GM23248 (cell line): Measurements from ENCODE around the gene IQCB1. TPM values are rescaled to one million over a fixed set of nuclear protein-coding genes. Genes with fewer than 3 reads are reported as not detected.
A peak's percentile ranks its signal among the peaks of the same experiment; 100 is the strongest.

Experiments used
- DNase-seq: peaks from one replicate; pipeline ENCODE4 v3.0.0-alpha.2; 2015
- H2AFZ ChIP-seq: fragments of 200-600 bp; sonication (generic); 2 replicates; pipeline ENCODE4 v1.6.1; 2016; ENCODE audit warnings: antibody characterized with exemption
- H3F3A ChIP-seq: fragments of 200-600 bp; sonication (generic); 2 replicates; pipeline ENCODE4 v1.6.1; 2016; ENCODE audit warnings: mild to moderate bottlenecking, antibody characterized with exemption, mixed run types; ENCODE audit not compliant: insufficient read depth
- H3K27ac ChIP-seq: fragments of 200-600 bp; sonication (generic); 2 replicates; pipeline ENCODE4 v1.5.1; 2016; ENCODE audit warnings: mild to moderate bottlenecking
- H3K27me3 ChIP-seq: fragments of 200-600 bp; sonication (generic); replicated peaks from 2 replicates; pipeline ENCODE4 v1.6.1; 2016; ENCODE audit warnings: mild to moderate bottlenecking; ENCODE audit not compliant: insufficient read depth
- H3K36me3 ChIP-seq: fragments of 200-600 bp; sonication (generic); 2 replicates; pipeline ENCODE4 v1.6.1; 2016; ENCODE audit warnings: low read depth, mild to moderate bottlenecking
- H3K4me1 ChIP-seq: fragments of 200-600 bp; sonication (generic); 2 replicates; pipeline ENCODE4 v1.6.1; 2016; ENCODE audit warnings: mild to moderate bottlenecking; ENCODE audit not compliant: insufficient read depth
- H3K4me2 ChIP-seq: fragments of 200-600 bp; sonication (generic); one replicate; pipeline ENCODE4 v1.6.1; 2016; ENCODE audit warnings: mild to moderate bottlenecking; ENCODE audit not compliant: unreplicated experiment
- H3K4me3 ChIP-seq: fragments of 200-600 bp; sonication (generic); 2 replicates; pipeline ENCODE4 v1.5.1; 2016; ENCODE audit warnings: mild to moderate bottlenecking
- H3K79me2 ChIP-seq: fragments of 200-600 bp; sonication (generic); 2 replicates; pipeline ENCODE4 v1.6.1; 2016; ENCODE audit warnings: mild to moderate bottlenecking; ENCODE audit not compliant: insufficient read depth
- H3K9ac ChIP-seq: fragments of 200-600 bp; sonication (generic); 2 replicates; pipeline ENCODE4 v1.6.1; 2016; ENCODE audit warnings: mild to moderate bottlenecking
- H3K9me2 ChIP-seq: fragments of 200-600 bp; sonication (generic); 2 replicates; pipeline ENCODE4 v1.6.1; 2016; ENCODE audit warnings: mixed run types, mild to moderate bottlenecking, moderate library complexity; ENCODE audit not compliant: insufficient read depth
- H3K9me3 ChIP-seq: fragments of 200-600 bp; sonication (generic); one replicate; pipeline ENCODE4 v1.6.1; 2017; ENCODE audit warnings: low read depth
- H4K20me1 ChIP-seq: fragments of 200-600 bp; sonication (generic); 2 replicates; pipeline ENCODE4 v1.6.0; 2016; ENCODE audit not compliant: insufficient read depth
- EZH2 ChIP-seq: fragments of 200-600 bp; sonication (generic); IDR thresholded peaks from 2 replicates; pipeline ENCODE4 v1.6.1; 2018; ENCODE audit warnings: antibody characterized with exemption, mild to moderate bottlenecking; ENCODE audit not compliant: insufficient read depth, poor library complexity, severe bottlenecking
- EZH2phosphoT487 ChIP-seq: fragments of 200-600 bp; sonication (generic); IDR thresholded peaks from 2 replicates; pipeline ENCODE4 v1.6.1; 2018; ENCODE audit warnings: antibody characterized with exemption, moderate library complexity, mild to moderate bottlenecking, low read depth; ENCODE audit not compliant: insufficient read depth
- WGBS, 2 experiments: methylation state at CpG; one replicate each; pipeline ENCODE4 v1.1.6; 2015 to 2017; ENCODE audit warnings: low lambda C conversion rate in 2 of 2, low coverage in 1 of 2; ENCODE audit errors: missing lambda C conversion rate in 2 of 2; 5-methylcytosine and 5-hydroxymethylcytosine counted together
- in situ Hi-C: fragments of 300-500 bp; cut with MboI; formaldehyde crosslinking; loops from 2 replicates; pipeline ENCODE4 v1.15.0; 2020
- polyA plus RNA-seq: library from polyadenylated mRNA; unstranded; fragments of >200 nt; fragmentation: Nextera tagmentation; extraction: Ambion mirVana; gene quantifications from 2 replicates; pipeline ENCODE4 v1.2.1, GENCODE V29; 2016
- total RNA-seq: library from RNA; depleted of rRNA; stranded (reverse); fragments of >200 nt; shearing (Covaris generic); gene quantifications from 2 replicates; pipeline ENCODE4 v1.2.3, GENCODE V29; 2014; rRNA removed

IQCB1 gene
- total RNA-seq: 9.5 and 13.9 TPM in 2 replicates
- 10.2 and 11.3 TPM in 2 replicates for polyA plus RNA-seq

GRCh38 chr3:121834671-121835464 lies at the start of gene IQCB1, which contains the start of gene EAF2:
IQCB1 (minus strand) TSS chr3:121835060; CDS start chr3:121828960, 6,100 bp downstream.
EAF2 (plus strand) TSS chr3:121835209; CDS start chr3:121835286, 77 bp downstream.
- no peaks in the 10 kb centered on the region for H3K27me3 ChIP-seq
- H3F3A ChIP-seq: no peaks in the 10 kb centered on the region
- no peaks in the 10 kb centered on the region for H3K9me2 ChIP-seq
- H3K79me2 ChIP-seq: peaks cover 25% of the 10 kb centered on the region
- in situ Hi-C loops: no loop called here
- H3K9me3 ChIP-seq: no peaks in the 10 kb centered on the region
- peak within 1 kb of the TSS; percentile 86 for H3K4me3 ChIP-seq
- H3K4me2 ChIP-seq: peak within 1 kb of the TSS; percentile 95
- no peaks in the 10 kb centered on the region for H4K20me1 ChIP-seq
- 1% methylated on average over 52 to 54 of the region's 54 CpGs for WGBS, 2 experiments
- DNase-seq: peak; percentile 99
- peak within 1 kb of the TSS; percentile 57 for H3K27ac ChIP-seq
- H3K36me3 ChIP-seq: no peaks in the 10 kb centered on the region
- peak within 1 kb of the TSS; percentile 87 for H3K9ac ChIP-seq
- peaks cover 4% of the 10 kb centered on the region for H3K4me1 ChIP-seq
- peak within 1 kb of the TSS; percentile 96 for H2AFZ ChIP-seq
- TF ChIP-seq EZH2: no peak
- no peak for TF ChIP-seq EZH2phosphoT487

- H3K9me2 ChIP-seq: no peaks in the 10 kb centered on the region
- no peaks in the 10 kb centered on the region for H4K20me1 ChIP-seq
- H3K27me3 ChIP-seq: no peaks in the 10 kb centered on the region
- 0 out of 2 replicates have a peak, but pooled peaks cover 4% of the 10 kb centered on the region for H3K4me1 ChIP-seq
- no peak overlapping the region for H3K27ac ChIP-seq
- H3K4me2 ChIP-seq: no peak overlapping the region
- no peaks in the 10 kb centered on the region for H3K79me2 ChIP-seq
- no peak overlapping the region for H3K9ac ChIP-seq
- no peak for TF ChIP-seq EZH2phosphoT487
- no peak for TF ChIP-seq EZH2
- no peak overlapping the region for H2AFZ ChIP-seq
- no peaks in the 10 kb centered on the region for H3K36me3 ChIP-seq
- WGBS, 2 experiments: 0 to 3% methylated on average over 1 of the region's 1 CpG
- H3K9me3 ChIP-seq: no peaks in the 10 kb centered on the region
- in situ Hi-C loops: no loop called here
- DNase-seq: peak; percentile 17
- H3F3A ChIP-seq: no peaks in the 10 kb centered on the region
- no peak overlapping the region for H3K4me3 ChIP-seq
Observed at GRCh38 chr3:121883507-121883906, 48.6 kb upstream of the IQCB1 start.

- DNase-seq: no peak
- in situ Hi-C loops: no loop called here
- H3K4me3 ChIP-seq: no peak overlapping the region
- H2AFZ ChIP-seq: no peak overlapping the region
- H3K27ac ChIP-seq: no peak overlapping the region
- no peaks in the 10 kb centered on the region for H3K79me2 ChIP-seq
- no peak overlapping the region for H3K4me2 ChIP-seq
- no peaks in the 10 kb centered on the region for H3K9me2 ChIP-seq
- no peaks in the 10 kb centered on the region for H3K36me3 ChIP-seq
- no peaks in the 10 kb centered on the region for H4K20me1 ChIP-seq
- no peak for TF ChIP-seq EZH2
- no peak for TF ChIP-seq EZH2phosphoT487
- WGBS, 2 experiments: 0 to 6% methylated on average over 1 of the region's 1 CpG
- no peaks in the 10 kb centered on the region for H3K27me3 ChIP-seq
- H3K4me1 ChIP-seq: no peaks in the 10 kb centered on the region
- H3K9me3 ChIP-seq: no peaks in the 10 kb centered on the region
- H3K9ac ChIP-seq: no peak overlapping the region
- no peaks in the 10 kb centered on the region for H3F3A ChIP-seq
Observed at GRCh38 chr3:121878411-121878810, 43.6 kb upstream of the IQCB1 start.

GRCh38 chr3:121871430-121871829 lies 36.6 kb upstream of the IQCB1 start:
- H3K9ac ChIP-seq: no peak overlapping the region
- H3K9me2 ChIP-seq: no peaks in the 10 kb centered on the region
- WGBS, 2 experiments: 46 to 52% methylated on average over 1 of the region's 1 CpG
- H3K79me2 ChIP-seq: no peaks in the 10 kb centered on the region
- no peak overlapping the region for H3K27ac ChIP-seq
- H3K27me3 ChIP-seq: no peaks in the 10 kb centered on the region
- no peaks in the 10 kb centered on the region for H3K4me1 ChIP-seq
- no peaks in the 10 kb centered on the region for H3K36me3 ChIP-seq
- no peaks in the 10 kb centered on the region for H4K20me1 ChIP-seq
- no peak overlapping the region for H2AFZ ChIP-seq
- H3K4me3 ChIP-seq: no peak overlapping the region
- no peaks in the 10 kb centered on the region for H3F3A ChIP-seq
- no peak overlapping the region for H3K4me2 ChIP-seq
- TF ChIP-seq EZH2phosphoT487 (no peak), EZH2 (no peak)
- in situ Hi-C loops: no loop called here
- no peaks in the 10 kb centered on the region for H3K9me3 ChIP-seq
- DNase-seq: no peak
